ENCODE results near the gene VCL. TPM values are rescaled to one million over a fixed set of nuclear protein-coding genes. Genes with fewer than 3 reads are reported as not detected.

VCL gene
- total RNA-seq, 1 experiment from 2014 or later: 382 TPM

DNA sequence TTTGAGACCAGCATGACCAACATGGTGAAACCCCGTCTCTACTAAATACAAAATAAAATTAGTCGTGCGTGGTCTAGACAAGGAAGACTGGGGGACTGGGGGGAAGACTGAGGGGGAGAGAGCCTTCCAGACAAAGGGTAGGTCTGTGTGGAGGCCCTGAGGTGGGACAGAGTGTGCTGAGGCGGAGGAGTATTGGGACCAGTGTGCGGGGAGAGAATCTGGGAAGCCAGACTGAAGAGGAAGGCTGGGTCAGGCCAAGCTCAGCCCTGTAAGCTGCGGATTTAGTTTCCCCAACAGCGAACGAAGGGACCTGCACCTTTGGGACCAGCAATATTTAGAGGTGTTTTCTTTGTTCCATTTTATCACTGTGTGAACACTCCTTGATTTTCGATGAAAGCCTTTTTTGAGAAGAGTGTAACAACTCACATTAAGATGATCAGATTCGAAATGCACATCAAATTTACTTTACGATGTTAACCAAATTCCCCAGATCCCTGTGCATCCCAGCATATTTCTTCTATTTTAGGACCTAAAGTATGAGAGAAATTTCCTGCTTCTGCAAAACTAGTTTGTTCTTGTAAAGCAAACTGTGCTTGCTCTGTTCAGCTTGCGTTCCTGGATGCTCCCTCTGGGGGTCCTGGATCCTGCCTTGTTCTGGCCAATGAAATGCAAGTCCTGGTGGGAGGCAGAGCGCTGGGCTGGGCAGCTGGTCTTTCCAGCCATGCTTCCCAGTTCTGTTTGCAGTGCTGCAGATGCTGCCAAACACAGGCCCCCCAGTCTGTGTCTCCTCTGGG is 47.6 kb upstream of the VCL start:
- no peaks in the 10 kb centered on the region for H3K27me3 ChIP-seq (ENCODE audit: low read length)
- H3K9me3 ChIP-seq (ENCODE audit: low read length): no peaks in the 10 kb centered on the region
- POLR2A ChIA-PET (ENCODE audit: unreplicated experiment): no interaction called here
- no peaks in the 10 kb centered on the region for H3K4me1 ChIP-seq (ENCODE audit: insufficient read depth, low read length)
- H3K9ac ChIP-seq (ENCODE audit: low read length): no peak overlapping the region
- H3F3A ChIP-seq (ENCODE audit: low read length, unreplicated experiment): no peaks in the 10 kb centered on the region
- TF ChIP-seq EZH2 (IDR thresholded peaks at IDR 0.05; ENCODE audit: low read length, unreplicated experiment): no peak
- TF ChIP-seq, protein P1, sequence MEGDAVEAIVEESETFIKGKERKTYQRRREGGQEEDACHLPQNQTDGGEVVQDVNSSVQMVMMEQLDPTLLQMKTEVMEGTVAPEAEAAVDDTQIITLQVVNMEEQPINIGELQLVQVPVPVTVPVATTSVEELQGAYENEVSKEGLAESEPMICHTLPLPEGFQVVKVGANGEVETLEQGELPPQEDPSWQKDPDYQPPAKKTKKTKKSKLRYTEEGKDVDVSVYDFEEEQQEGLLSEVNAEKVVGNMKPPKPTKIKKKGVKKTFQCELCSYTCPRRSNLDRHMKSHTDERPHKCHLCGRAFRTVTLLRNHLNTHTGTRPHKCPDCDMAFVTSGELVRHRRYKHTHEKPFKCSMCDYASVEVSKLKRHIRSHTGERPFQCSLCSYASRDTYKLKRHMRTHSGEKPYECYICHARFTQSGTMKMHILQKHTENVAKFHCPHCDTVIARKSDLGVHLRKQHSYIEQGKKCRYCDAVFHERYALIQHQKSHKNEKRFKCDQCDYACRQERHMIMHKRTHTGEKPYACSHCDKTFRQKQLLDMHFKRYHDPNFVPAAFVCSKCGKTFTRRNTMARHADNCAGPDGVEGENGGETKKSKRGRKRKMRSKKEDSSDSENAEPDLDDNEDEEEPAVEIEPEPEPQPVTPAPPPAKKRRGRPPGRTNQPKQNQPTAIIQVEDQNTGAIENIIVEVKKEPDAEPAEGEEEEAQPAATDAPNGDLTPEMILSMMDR (conservative IDR thresholded peaks at IDR 0.05; ENCODE audit: low read depth, low read length): no peak
- TF ChIP-seq EZH2phosphoT487 (IDR thresholded peaks at IDR 0.05; ENCODE audit: borderline replicate concordance, low read length): no peak
- H4K20me1 ChIP-seq (ENCODE audit: low read length): no peaks in the 10 kb centered on the region
- no peaks in the 10 kb centered on the region for H3K79me2 ChIP-seq (ENCODE audit: low read length)
- H3K27ac ChIP-seq (ENCODE audit: low read length): no peak overlapping the region
- DNase-seq: no peak
- H3K4me2 ChIP-seq (ENCODE audit: low read length): no peak overlapping the region
- H3K4me3 ChIP-seq (ENCODE audit: low read length): no peak overlapping the region
- H3K36me3 ChIP-seq (ENCODE audit: low read depth, low read length): no peaks in the 10 kb centered on the region
- CTCF ChIA-PET: no interaction called here
- H2AFZ ChIP-seq (ENCODE audit: low read length): no peak overlapping the region
- no peak for ATAC-seq
- intact Hi-C loops (cut with micrococcal nuclease): no loop called here
- H3K9me2 ChIP-seq (replicated peaks; ENCODE audit: low read length): no peaks in the 10 kb centered on the region
- BruUV-seq (replicated peaks): no TSS peak

DNA sequence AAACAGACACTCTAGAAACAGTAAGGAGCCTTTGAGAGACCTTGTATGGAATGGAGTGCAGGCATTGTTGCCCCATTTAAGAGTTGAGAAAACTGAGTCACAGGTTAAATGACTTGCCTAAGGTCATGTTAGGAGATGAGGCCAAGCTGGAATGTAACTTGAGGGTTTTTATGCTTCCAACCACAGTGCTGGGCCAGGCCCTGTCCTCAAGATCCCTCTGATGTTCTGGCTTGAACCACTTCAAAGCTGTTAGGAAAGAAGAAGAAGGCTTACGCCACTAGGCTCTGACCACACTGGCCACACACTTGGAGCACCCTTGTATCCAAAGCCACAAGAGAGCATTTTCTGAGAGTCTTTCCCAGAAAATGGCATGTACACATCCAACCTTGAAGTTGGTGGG is 44.3 kb upstream of the VCL start:
- no TSS peak for BruUV-seq (replicated peaks)
- Histone ChIP-seq H3K27ac (ENCODE audit: low read length) (no peak overlapping the region), H3K9me2 (replicated peaks; ENCODE audit: low read length) (no peaks in the 10 kb centered on the region), H3K4me3 (ENCODE audit: low read length) (no peak overlapping the region), H3F3A (ENCODE audit: low read length, unreplicated experiment) (no peaks in the 10 kb centered on the region), H3K9me3 (ENCODE audit: low read length) (no peaks in the 10 kb centered on the region), H2AFZ (ENCODE audit: low read length) (no peak overlapping the region), H3K79me2 (ENCODE audit: low read length) (no peaks in the 10 kb centered on the region), H3K4me2 (ENCODE audit: low read length) (no peak overlapping the region), H3K4me1 (ENCODE audit: insufficient read depth, low read length) (peaks cover 11% of the 10 kb centered on the region), H4K20me1 (ENCODE audit: low read length) (no peaks in the 10 kb centered on the region), H3K27me3 (ENCODE audit: low read length) (no peaks in the 10 kb centered on the region), H3K9ac (ENCODE audit: low read length) (no peak overlapping the region), H3K36me3 (ENCODE audit: low read depth, low read length) (no peaks in the 10 kb centered on the region)
- DNase-seq (no peak), ATAC-seq (no peak)
- TF ChIP-seq, protein P1 (conservative IDR thresholded peaks at IDR 0.05; ENCODE audit: low read depth, low read length): no peak
- no peak for TF ChIP-seq EZH2 (IDR thresholded peaks at IDR 0.05; ENCODE audit: low read length, unreplicated experiment)
- no peak for TF ChIP-seq EZH2phosphoT487 (IDR thresholded peaks at IDR 0.05; ENCODE audit: borderline replicate concordance, low read length)
- intact Hi-C loops (cut with micrococcal nuclease): no loop called here
- ChIA-PET CTCF (interaction anchor here (0.6 kb wide), 1 partner anchor 70 kb away, joined by 3 read pairs; no protein-coding TSS in a partner anchor), POLR2A (ENCODE audit: unreplicated experiment) (no interaction called here)

DNA sequence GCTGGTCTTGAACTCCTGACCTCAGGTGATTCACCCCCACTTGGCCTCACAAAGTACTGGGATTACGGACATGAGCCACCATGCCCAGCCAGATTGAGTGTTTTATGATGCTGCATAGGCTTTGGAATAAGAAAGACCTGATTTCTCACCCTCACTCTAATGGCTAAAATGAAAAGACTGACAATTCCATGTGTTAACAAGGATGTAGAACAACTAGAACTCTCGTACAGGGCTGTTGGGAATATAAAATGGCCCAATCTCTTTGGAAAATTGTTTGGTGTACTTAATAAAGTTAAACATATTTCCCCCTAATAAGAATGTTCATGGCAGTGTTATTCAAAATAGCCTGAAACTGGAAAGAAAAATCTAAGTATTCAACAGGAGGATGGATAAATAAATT is 43.2 kb upstream of the VCL start:
- no peaks in the 10 kb centered on the region for H4K20me1 ChIP-seq (ENCODE audit: low read length)
- H3K4me3 ChIP-seq (ENCODE audit: low read length): no peak overlapping the region
- DNase-seq (no peak), ATAC-seq (no peak)
- no peak overlapping the region for H3K27ac ChIP-seq (ENCODE audit: low read length)
- ChIA-PET CTCF (no interaction called here), POLR2A (ENCODE audit: unreplicated experiment) (no interaction called here)
- H3K9me2 ChIP-seq (replicated peaks; ENCODE audit: low read length): no peaks in the 10 kb centered on the region
- H3K4me2 ChIP-seq (ENCODE audit: low read length): no peak overlapping the region
- BruUV-seq (replicated peaks): no TSS peak
- H3K9ac ChIP-seq (ENCODE audit: low read length): no peak overlapping the region
- no peaks in the 10 kb centered on the region for H3F3A ChIP-seq (ENCODE audit: low read length, unreplicated experiment)
- H3K36me3 ChIP-seq (ENCODE audit: low read depth, low read length): no peaks in the 10 kb centered on the region
- no peaks in the 10 kb centered on the region for H3K79me2 ChIP-seq (ENCODE audit: low read length)
- H2AFZ ChIP-seq (ENCODE audit: low read length): no peak overlapping the region
- H3K9me3 ChIP-seq (ENCODE audit: low read length): no peaks in the 10 kb centered on the region
- peaks cover 11% of the 10 kb centered on the region for H3K4me1 ChIP-seq (ENCODE audit: insufficient read depth, low read length)
- intact Hi-C loops (cut with micrococcal nuclease): loop anchor here (5.0 kb wide), 1 partner anchor 107 kb away; no protein-coding TSS in a partner anchor
- H3K27me3 ChIP-seq (ENCODE audit: low read length): no peaks in the 10 kb centered on the region
- TF ChIP-seq EZH2phosphoT487 (IDR thresholded peaks at IDR 0.05; ENCODE audit: borderline replicate concordance, low read length): no peak
- TF ChIP-seq, protein P1 (conservative IDR thresholded peaks at IDR 0.05; ENCODE audit: low read depth, low read length): no peak
